Ectodermal cell (in vitro differentiated cells): ENCODE results near the gene TM6SF1. TPM values are rescaled to one million over a fixed set of nuclear protein-coding genes. Genes with fewer than 3 reads are reported as not detected.

Experiments used
- H3K27ac ChIP-seq: 2 replicates; pipeline ENCODE4 v1.7.0; 2013; ENCODE audit warnings: mild to moderate bottlenecking, low read depth, low read length; ENCODE audit not compliant: insufficient read depth, poor library complexity, severe bottlenecking
- H3K27me3 ChIP-seq: 2 replicates; pipeline ENCODE4 v1.7.0; 2013; ENCODE audit warnings: mild to moderate bottlenecking, low read length; ENCODE audit not compliant: insufficient read depth, control insufficient read depth, poor library complexity, severe bottlenecking
- H3K36me3 ChIP-seq: one replicate; pipeline ENCODE4 v1.7.0; 2013; ENCODE audit warnings: low read length; ENCODE audit not compliant: control insufficient read depth, insufficient read depth
- H3K4me1 ChIP-seq: one replicate; pipeline ENCODE4 v1.7.0; 2013; ENCODE audit warnings: low read length; ENCODE audit not compliant: control insufficient read depth, insufficient read depth
- H3K4me3 ChIP-seq: 2 replicates; pipeline ENCODE4 v1.7.0; 2013; ENCODE audit warnings: low read depth, low read length, control low read depth; ENCODE audit not compliant: insufficient read depth
- H3K9me3 ChIP-seq: 2 replicates; pipeline ENCODE4 v1.7.0; 2013; ENCODE audit warnings: mild to moderate bottlenecking, low read length, moderate library complexity; ENCODE audit not compliant: control insufficient read depth
- WGBS, 2 experiments: methylation state at CpG; one replicate each; pipeline ENCODE4 v1.1.7; 2013; ENCODE audit warnings: missing lambda C conversion rate in 2 of 2; 5-methylcytosine and 5-hydroxymethylcytosine counted together
- polyA plus RNA-seq, 4 experiments: library from polyadenylated mRNA; stranded (reverse); fragments of 50-300 nt; gene quantifications; one replicate each; pipeline ENCODE4 v1.2.3, GENCODE V29; 2013

Gene TM6SF1
- polyA plus RNA-seq (2013, experiment 1 of 4), result not detected
- not detected for polyA plus RNA-seq (2013, experiment 2 of 4)
- not detected for polyA plus RNA-seq (2013, experiment 3 of 4)
- polyA plus RNA-seq (2013, experiment 4 of 4), result 0.24 TPM

DNA sequence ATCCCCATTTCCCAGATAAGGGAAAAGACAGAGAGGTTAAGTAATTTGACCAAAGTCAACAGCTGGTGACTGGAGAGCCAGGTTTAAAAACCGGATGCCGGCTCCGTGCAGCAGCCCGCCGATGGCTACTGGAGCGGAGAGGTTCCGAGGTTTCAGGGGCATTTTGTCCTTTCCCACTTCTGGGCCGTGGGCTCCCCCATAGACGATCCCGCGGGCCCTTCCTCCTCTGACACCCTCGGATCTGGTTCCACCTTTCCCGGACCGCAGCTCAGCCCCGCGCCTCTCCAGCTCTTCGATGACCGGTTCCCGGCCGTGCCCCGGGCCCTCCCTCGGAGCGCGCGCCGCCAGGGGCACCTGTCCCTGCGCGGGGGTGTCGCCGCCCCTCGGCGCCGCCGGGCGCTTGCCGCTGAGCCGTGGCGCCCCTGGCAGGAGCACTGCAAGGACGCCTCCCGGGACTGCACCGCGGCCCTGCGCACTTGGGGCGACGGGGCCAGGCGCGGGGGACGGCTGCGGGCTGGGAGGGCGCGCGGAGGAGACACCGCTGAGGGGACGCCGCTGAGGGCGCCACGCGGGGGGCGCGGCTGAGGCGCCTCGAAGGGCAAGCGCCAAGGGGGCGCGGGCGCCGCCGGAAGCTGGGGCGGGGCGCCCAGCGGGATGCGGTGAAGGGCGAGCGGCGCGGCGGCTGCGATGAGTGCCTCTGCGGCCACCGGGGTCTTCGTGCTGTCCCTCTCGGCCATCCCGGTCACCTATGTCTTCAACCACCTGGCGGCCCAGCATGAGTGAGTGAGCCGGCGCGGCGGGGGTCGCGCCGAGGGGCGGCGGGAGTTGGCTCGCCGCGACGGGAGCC is at the start of gene TM6SF1:
TM6SF1 (plus strand) TSS at position 652 of the 847 bp plus-strand sequence; CDS start at position 688, 36 bp downstream.
- 1 to 2% methylated on average over 97 of the region's 97 CpGs for WGBS, 2 experiments
- Histone ChIP-seq H3K4me1 (no peaks in the 10 kb centered on the region), H3K36me3 (no peaks in the 10 kb centered on the region), H3K27me3 (peaks cover 43% of the 10 kb centered on the region), H3K27ac (no peak within 1 kb of the TSS), H3K4me3 (peak within 1 kb of the TSS; percentile 37), H3K9me3 (no peaks in the 10 kb centered on the region)

DNA sequence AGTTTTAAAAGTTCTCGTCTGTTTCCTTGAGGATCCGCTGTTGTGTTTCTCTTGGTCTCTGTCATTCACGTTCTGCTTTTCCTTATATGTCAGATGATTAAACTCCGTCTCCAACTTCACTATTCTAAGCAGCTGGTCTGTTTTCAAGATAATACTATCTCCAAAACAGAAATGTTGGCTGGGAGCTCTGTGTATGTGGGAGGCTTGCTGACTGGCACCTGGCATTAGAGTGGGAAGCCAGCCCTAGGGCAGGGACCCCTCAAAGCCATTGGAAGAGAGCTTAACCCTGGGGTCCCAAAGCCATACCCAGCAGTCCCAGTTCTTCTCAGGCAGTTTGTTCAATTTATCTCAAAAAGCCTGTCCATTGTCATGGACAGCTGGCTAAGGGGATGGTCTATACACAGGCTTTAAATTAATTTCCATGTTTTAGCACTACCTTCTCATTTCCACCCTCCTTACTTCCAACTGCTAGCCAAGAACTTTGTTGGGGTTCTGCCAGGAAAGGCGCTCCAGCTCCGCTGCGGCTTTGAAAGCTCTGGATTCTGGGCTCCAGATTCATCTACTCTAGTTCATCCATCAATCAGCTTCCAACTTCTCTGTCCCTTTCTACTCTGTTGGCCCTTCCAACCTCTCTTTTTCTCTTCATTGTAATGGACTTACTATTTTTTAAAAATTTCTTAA is 49.6 kb upstream of the TM6SF1 start:
- H3K27ac ChIP-seq, result no peak overlapping the region
- no peak overlapping the region for H3K4me3 ChIP-seq
- peaks cover 5% of the 10 kb centered on the region for H3K36me3 ChIP-seq
- peaks cover 6% of the 10 kb centered on the region for H3K4me1 ChIP-seq
- H3K27me3 ChIP-seq, result no peaks in the 10 kb centered on the region
- 88 to 89% methylated on average over 7 of the region's 7 CpGs for WGBS, 2 experiments
- no peaks in the 10 kb centered on the region for H3K9me3 ChIP-seq

DNA sequence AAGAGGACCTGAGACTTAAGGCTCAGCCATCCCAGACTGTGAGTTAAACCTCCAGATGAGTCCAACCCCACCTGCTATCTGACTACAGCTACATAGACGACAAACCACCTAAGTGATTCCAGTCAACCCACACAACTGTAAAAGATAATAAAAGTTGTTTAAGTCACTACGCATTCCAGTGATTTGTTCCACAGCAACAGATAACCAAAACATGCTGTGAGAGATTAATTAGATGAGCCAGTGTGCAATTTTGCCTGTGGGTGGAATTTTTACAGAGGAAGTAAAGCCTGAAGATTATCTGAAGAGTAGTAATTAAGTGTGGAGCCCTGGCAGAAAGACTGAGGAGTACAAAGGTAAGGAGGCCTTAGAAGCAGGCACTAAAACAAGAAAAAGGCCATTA is 45.8 kb upstream of the TM6SF1 start:
- no peak overlapping the region for H3K4me3 ChIP-seq
- H3K9me3 ChIP-seq, result no peaks in the 10 kb centered on the region
- 86 to 88% methylated on average over 2 of the region's 2 CpGs for WGBS, 2 experiments
- H3K27me3 ChIP-seq, result no peaks in the 10 kb centered on the region
- H3K36me3 ChIP-seq, result no peaks in the 10 kb centered on the region
- H3K4me1 ChIP-seq, result peaks cover 16% of the 10 kb centered on the region
- no peak overlapping the region for H3K27ac ChIP-seq

DNA sequence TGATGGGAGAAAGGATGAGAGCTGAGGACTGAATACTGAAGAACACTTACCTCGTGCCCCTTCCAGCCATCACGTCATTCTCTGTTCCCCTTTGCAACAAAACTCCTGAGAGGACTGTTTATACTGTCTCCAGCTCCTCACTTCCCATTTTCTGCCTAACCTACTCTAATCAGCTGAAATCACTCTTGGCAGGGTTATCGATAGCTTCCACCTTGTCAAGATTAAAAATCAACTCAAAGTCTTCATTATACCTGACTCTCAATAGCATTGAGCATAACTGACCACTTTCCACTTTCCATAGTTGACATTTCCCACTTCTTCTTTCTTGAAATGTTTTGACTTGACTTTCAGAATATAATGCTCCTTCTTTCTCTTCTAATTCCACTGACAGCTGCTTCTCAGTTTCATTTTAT is 44.7 kb upstream of the TM6SF1 start:
- Histone ChIP-seq H3K27ac (no peak overlapping the region), H3K4me1 (peaks cover 16% of the 10 kb centered on the region), H3K9me3 (no peaks in the 10 kb centered on the region), H3K4me3 (no peak overlapping the region), H3K36me3 (no peaks in the 10 kb centered on the region), H3K27me3 (no peaks in the 10 kb centered on the region)
- 88 to 91% methylated on average over 3 of the region's 3 CpGs for WGBS, 2 experiments

DNA sequence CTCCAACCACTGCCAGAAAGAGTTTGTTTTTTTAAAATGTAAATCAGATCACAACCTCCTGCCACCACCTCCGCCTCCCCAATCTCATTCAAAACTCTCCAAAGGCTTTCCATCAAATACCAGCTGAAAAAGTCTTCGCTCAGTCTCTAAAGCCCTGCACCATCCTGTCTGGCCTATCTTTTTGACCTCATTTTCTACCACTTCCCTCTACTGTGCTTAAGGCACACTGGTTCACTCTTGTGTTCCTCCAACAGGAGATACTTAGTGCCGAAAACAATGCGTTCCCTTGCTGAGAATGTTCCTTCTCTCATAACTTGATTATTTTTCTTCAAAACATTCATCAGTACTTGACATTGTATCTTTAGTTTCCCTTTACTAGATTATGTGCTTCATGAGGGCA is 43.9 kb upstream of the TM6SF1 start:
- Histone ChIP-seq H3K4me3 (no peak overlapping the region), H3K36me3 (no peaks in the 10 kb centered on the region), H3K27me3 (no peaks in the 10 kb centered on the region), H3K4me1 (peaks cover 16% of the 10 kb centered on the region), H3K27ac (no peak overlapping the region), H3K9me3 (no peaks in the 10 kb centered on the region)
- WGBS, 2 experiments, result 85 to 90% methylated on average over 4 of the region's 4 CpGs

DNA sequence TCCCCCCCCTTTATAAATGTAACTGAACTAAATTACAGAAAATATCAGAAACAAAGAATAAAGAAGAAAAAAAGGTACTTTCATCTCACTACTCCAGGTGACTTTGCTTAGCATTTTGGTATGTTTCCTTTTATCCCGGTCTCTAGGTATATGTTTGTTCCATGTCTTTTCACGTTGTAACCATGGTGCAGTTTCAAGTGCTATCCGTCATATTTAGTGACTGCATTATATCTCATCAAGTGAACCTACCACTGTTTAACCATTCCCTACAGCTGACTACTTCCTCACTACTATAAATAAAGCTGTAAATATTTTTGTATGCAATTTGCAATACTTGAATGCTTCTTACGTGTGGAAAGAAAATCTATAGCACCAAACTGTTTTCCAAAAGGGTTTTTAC is 42.6 kb upstream of the TM6SF1 start:
- 72 to 83% methylated on average over 3 to 4 of the region's 4 CpGs for WGBS, 2 experiments

DNA sequence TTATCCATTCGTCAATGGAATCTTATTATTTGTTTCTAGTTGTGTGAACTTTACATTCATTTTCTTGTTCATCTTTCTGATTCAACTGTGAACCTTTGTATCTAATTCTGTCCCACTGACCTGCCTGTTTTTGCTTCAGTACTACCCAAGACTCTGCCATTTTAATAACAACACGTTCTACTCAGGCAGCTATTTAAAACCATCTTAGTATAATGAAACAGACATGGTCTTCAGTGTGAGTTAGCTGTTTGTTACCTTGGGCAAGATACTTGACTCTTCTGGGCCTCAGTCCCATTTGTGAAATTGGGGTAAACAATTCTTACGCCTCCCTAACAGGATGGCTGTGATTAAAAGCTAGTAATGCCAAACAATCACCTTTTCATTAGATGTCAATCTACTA is 42.0 kb upstream of the TM6SF1 start:
- Histone ChIP-seq H3K4me1 (peaks cover 16% of the 10 kb centered on the region), H3K4me3 (peak overlapping the region; percentile 86), H3K9me3 (no peaks in the 10 kb centered on the region), H3K27ac (no peak overlapping the region), H3K27me3 (no peaks in the 10 kb centered on the region), H3K36me3 (no peaks in the 10 kb centered on the region)
- WGBS, 2 experiments, result 27 to 53% methylated on average over 2 to 3 of the region's 3 CpGs

More for the DNA sequence above, 42.6 kb upstream of the TM6SF1 start:
- Histone ChIP-seq H3K27me3 (no peaks in the 10 kb centered on the region), H3K27ac (no peak overlapping the region), H3K36me3 (no peaks in the 10 kb centered on the region), H3K4me1 (peaks cover 16% of the 10 kb centered on the region), H3K4me3 (no peak overlapping the region), H3K9me3 (no peaks in the 10 kb centered on the region)

DNA sequence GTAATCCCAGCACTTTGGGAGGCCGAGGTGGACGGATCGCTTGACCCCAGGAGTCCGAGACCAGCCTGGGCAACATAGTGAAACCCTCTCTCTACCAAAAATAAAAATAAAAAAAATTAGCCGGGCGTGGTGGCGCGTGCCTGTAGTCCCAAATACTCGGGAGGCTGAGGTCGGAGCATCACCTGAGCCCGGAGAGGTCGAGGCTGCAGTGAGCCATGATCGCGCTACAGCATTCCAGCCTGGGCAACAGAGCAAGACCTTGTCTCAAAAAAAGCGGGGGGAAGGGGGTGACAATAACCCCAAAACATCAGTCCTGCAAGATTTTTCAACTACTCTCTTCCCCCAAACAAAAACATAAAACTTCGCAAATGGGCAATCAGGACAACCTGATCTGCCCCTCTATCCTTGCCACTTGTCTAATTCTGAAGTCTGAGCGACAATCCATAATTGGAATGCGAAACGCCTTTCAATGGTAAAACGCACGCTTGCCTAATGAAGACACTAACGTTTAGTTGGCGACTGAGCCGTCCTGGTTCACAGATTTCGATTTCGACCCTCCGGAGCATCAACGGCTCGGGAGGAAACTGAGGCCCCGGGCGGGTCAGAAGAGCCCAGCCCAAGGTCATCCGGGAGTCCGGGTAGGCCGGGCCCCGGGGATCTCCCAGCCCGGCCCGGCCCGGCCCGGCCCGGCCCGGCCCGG is 41.3 kb upstream of the TM6SF1 start:
- no peaks in the 10 kb centered on the region for H3K9me3 ChIP-seq
- H3K27ac ChIP-seq, result peak overlapping the region; percentile 68
- peak overlapping the region; percentile 86 for H3K4me3 ChIP-seq
- 5% methylated on average over 42 of the region's 42 CpGs for WGBS, 2 experiments
- no peaks in the 10 kb centered on the region for H3K27me3 ChIP-seq
- H3K4me1 ChIP-seq, result peaks cover 16% of the 10 kb centered on the region
- no peaks in the 10 kb centered on the region for H3K36me3 ChIP-seq

DNA sequence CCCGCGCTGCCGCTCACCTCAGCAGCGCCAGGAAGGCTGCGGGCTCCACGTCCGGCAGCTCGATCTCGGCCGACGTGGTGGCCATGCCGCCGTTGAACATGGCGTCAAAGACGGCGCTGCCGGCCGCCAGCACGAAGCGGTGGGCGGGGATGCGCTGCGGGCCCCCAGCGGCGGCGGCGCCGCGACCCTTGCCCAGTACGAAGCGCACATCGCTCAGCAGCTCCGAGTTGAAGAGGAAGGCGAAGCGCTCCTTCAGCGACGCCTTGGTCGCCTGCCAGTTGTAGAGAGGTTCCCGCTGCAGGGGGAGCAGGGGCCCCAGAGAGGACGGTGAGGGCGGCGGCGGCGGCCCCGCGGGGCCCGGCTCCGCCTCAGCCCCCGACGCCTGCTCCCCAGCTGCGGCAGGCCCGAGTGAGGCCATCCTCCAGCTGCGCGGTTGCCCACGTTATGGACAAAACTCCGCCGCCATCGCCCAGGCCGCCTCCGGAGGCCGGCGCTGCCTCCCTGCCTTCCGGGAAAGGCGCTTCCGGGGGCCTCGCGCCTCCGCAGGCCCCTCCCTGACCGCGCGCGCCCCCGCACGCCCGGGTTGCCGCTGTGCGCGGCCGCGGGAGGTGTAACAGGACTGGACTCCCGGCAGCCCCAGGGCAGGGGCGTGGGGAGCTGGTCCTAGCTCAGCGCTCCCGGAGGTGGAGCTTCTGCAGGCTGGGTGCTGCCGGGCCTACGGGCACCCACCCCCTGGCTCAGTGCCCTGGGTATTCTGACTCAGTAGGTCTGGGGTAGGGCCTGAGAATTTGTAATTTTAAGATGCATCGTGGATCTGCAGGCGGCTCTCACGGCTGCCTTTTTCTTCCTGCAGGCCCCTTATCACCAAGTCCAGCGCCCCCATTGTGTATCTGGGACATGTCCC is 40.5 kb upstream of the TM6SF1 start, which contains the start of gene BTBD1:
BTBD1 (minus strand) TSS at position 519 of the 904 bp plus-strand sequence; CDS start at position 418, 101 bp downstream.
- H3K4me3 ChIP-seq, result peak within 1 kb of the TSS; percentile 86
- no peaks in the 10 kb centered on the region for H3K9me3 ChIP-seq
- peaks cover 13% of the 10 kb centered on the region for H3K4me1 ChIP-seq
- no peaks in the 10 kb centered on the region for H3K36me3 ChIP-seq
- no peaks in the 10 kb centered on the region for H3K27me3 ChIP-seq
- 1% methylated on average over 89 to 90 of the region's 90 CpGs for WGBS, 2 experiments
- H3K27ac ChIP-seq, result peak within 1 kb of the TSS; percentile 68
